GOT3 (cell line): Measurements from ENCODE around the gene PTPDC1.
A peak's percentile ranks its signal among the peaks of the same experiment; 100 is the strongest.
"Not testable (repeated sequence)": the region's sequence is repeated elsewhere in the genome, so short reads cannot be mapped to it uniquely, and the experiment has no call there.

ENCODE experiments used
- DNase-seq: peaks from one replicate; lab custom pipeline; 2025; ENCODE audit warnings: mixed read lengths; lab: John Stamatoyannopoulos, UW

Gene PTPDC1

DNA sequence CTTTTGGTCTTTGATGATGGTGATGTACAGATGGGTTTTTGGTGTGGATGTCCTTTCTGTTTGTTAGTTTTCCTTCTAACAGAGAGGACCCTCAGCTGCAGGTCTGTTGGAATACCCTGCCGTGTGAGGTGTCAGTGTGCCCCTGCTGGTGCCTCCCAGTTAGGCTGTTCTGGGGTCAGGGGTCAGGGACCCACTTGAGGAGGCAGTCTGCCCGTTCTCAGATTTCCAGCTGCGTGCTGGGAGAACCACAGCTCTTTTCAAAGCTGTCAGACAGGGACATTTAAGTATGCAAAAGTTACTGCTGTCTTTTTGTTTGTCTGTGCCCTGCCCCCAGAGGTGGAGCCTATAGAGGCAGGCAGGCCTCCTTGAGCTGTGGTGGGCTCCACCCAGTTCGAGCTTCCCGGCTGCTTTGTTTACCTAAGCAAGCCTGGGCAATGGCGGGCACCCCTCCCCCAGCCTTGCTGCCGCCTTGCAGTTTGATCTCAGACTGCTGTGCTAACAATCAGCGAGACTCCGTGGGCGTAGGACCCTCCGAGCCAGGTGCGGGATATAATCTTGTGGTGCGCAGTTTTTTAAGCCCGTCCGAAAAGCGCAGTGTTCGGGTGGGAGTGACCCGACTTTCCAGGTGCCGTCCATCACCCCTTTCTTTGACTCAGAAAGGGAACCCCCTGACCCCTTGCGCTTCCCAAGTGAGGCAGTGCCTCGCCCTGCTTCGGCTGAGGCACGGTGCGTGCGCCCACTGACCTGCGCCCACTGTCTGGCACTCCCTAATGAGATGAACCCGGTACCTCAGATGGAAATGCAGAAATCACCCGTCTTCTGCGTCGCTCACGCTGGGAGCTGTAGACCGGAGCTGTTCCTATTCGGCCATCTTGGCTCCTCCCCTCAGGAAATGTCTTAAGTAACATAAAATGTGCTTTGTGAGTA is 10.2 kb downstream of the PTPDC1 start:
- DNase-seq, result not testable (repeated sequence)

DNA sequence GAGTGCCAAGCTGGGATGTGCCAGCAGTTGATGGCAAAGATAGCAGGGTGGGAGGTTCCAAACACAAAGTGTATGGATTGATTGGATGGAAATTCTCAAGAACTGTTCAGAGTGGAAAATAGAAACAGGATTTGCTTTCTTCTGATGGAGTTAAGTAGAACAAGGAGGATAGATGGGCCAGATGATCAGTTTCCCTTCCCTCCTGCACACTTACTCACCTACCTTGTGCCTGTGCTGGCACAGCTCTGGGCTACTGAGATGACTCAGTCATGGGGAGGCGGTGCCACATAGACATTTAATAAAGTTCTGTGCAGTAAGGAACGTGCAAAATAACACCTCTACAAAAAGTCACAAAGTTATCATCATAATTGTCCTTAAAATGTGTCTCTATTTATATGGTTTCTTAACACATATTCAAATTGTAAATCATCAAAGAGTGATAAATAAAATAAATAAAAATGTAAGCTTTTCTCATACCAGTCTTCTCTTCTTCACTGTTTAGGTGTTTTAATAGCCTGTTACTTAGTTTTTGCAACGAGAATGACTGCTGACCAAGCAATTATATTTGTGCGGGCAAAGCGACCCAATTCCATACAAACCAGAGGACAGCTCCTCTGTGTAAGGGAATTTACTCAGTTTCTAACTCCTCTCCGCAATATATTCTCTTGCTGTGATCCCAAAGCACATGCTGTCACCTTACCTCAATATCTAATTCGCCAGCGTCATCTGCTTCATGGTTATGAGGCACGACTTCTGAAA is 12.7 kb downstream of the PTPDC1 start:
- no peak for DNase-seq

DNA sequence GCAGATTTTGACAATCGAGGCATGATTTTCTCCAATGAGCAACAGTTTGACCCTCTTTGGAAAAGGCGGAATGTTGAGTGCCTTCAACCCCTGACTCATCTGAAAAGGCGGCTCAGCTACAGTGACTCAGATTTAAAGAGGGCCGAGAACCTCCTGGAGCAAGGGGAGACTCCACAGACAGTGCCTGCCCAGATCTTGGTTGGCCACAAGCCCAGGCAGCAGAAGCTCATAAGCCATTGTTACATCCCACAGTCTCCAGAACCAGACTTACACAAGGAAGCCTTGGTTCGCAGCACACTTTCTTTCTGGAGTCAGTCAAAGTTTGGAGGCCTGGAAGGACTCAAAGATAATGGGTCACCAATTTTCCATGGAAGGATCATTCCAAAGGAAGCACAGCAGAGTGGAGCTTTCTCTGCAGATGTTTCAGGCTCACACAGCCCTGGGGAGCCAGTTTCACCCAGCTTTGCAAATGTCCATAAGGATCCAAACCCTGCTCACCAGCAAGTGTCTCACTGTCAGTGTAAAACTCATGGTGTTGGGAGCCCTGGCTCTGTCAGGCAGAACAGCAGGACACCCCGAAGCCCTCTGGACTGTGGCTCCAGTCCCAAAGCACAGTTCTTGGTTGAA is 13.6 kb downstream of the PTPDC1 start:
- DNase-seq, result no peak

DNA sequence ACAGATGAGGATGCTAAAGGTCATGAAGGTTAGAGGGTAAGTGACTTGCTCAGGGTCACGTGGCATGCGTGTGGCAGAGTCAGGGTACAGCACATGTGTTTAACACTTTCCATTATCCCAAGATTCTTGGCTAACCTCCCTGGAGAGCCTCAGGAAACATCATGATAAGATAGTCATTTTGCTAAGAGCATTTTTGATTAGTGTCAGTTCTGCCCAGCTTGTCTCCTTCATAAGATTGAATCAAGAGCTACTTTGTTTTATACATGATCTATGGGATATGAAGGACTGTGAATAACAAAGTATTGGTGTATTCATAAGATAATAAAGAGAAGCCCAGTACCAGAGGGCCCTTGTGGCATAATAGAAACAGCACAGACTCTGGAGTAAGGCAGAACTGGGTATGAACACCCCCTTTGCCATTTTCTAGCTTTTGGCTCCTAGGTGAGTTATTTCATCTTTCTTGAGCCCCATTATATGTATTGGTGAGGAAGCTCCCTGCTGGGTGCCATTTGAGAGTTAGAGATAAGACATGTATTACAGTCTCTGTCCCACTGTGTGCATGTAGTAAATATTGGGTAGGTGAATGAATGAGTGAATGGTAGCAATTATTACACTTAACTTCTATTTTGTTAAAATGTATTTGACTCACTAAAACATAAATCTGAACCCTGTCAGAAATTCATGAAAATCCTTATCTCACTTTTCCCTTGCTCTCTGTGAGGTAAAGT is 16.1 kb downstream of the PTPDC1 start:
- DNase-seq, result no peak

DNA sequence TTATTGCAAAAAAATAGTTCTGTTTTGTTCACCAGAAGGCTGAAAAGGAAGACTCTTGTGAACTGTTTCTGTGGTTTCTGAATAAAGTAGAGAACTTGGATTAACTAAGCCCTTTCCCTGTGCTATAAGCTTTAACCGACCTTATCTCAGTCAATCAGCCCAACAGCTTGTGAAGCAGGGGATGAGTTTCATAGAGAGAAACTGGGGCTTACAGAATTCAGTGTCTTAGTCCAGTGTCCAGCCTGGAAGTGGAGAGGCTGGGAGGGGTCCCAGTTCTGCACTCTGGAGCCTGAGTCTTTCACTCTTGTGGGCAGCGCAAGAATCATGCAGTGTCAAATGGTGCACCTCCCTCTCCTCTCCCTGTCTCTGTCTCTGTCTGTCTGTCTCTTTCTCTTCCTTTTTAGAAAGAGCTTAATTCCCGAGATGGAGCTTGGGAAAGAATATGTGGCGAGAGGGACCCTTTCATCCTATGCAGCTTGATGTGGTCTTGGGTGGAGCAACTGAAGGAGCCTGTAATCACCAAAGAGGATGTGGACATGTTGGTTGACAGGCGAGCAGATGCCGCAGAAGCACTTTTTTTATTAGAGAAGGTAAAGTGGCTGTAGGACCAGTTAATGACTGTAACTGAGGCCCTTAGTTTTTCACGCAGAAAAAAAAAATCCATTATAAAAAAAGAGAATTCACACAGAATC is 17.0 kb downstream of the PTPDC1 start:
- DNase-seq, result no peak

DNA sequence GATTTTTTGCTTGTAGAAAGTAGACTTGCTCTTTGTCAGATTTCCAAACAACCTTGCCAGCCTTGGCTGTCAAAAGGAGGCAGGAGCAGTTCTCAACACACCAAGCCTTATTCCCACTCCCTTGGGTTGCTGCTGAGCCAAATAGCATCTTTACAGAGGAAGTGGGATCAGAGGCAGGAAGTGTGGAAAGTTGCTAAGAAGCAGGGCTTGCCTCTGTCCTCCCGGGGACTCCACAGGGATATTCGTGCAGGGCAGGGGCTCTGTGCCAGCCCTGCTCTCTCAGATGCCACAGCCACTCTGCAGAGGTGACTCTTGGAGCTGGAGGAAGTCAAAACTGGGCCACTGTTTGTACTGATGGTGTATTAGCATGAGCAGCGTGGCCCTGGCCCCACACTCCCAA is 24.3 kb downstream of the PTPDC1 start:
- DNase-seq, result no peak

DNA sequence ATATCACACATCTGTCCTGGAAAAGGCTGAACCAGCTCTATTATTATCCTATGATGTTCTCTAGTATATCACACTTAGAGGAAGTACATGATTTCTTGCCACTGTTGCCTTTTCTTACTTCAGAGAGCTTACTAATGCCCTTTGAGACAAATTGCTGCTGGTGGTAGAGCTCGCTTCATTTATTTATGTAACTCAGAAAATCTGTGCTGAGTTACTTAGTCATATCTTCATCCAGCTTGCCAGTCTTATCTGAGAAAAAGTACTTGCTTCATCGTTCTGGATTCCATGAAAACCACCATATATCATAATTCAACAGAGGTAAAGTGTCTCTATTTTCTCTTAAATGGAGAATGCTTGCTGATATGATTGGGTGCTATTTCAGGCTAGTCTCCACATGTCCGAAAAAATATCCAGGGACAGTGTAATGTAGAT is 26.6 kb downstream of the PTPDC1 start:
- no peak for DNase-seq

DNA sequence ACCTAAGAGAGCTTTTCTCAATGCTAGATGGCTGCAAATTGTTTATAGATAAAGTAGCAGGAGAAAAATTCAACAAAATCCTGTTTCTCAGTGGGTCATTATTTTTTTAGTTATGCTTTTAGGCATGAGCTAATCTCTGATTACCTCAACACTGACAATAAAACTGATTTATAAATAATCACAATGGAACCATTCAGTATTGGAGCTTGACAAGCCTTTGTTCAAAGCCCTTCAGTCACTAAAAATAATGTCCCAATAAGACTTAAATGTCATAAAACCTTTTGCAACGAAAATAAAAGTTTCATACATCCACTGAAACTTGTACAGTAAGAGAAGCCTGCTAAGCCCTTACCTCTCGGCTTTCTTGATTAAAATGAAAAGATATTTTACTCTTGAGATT is 27.2 kb downstream of the PTPDC1 start:
- DNase-seq, result no peak

DNA sequence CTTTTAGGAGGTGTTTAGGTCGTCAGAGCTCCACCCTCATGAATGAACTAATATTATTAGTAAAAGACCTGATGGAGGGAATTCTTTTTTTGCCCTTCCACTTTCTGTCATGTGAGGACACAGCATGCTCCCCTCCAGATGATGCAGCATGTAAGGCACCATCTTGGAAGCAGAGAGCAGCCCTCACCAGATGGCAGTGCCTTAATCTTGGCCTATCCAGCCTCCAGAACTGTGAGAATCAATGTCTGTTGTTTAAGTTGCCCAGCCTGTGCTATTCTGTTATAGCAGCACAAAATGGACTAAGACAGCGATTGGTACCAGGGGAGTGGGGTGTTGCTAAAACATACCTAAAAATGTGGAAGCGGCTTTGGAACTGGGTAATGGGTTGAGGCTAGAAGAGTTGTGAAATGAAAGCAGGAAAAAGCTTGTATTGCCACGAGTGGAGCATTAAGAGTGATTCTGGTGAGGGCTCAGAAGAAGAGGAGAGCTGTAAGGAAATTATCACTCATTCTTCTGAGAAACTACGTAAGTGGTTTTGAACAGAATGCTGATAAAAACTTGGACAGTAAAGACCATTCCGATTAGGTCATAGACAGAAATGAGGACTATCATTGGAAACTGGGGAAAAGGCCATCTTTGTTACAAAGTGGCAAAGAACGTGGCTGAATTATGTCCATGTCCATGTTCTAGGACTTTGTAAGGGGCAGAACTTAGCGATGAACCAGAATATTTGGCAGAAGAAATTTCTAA is 28.6 kb downstream of the PTPDC1 start:
- DNase-seq, result no peak

DNA sequence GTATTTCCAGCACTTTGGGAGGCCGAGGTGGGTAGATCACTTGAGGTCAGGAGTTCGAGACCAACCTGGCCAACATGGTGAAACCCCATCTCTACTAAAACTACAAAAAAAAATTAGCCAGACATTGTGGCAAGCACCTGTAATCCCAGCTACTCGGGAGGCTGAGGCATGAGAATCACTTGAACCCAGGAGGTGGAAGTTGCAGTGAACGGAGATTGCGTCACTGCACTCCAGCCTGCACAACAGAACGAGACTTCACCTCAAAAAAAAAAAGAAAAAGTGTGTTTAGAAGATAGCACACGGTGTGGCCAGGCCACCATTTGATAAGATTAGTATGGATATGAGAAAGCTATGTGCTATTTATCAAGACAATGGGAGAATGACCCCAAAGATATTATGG is 35.8 kb downstream of the PTPDC1 start:
- DNase-seq, result not testable (repeated sequence)

DNA sequence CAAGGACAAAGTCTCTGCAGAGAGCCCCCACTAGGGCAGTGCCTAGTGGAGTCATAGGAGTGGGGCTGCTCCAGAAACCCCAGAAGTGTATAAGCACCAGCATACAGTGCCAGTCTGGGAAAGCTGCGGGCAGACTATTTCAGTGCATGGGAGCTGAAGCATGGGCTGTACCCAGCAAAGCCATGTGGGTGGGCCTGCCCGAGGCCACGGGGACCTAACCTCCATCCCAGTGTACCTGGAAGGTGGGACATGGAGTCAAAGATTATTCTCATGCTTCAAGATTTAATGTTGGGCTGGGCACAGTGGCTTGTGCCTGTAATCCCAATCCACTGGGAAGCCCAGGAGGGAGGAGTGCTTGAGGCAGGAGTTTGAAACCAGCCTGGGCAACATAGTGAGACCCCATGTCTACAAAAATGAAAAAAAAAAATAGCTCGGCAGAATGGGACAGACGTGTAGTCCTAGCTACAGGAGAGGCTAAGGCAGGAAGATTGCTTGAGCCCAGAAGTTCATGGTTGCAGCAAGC is 36.7 kb downstream of the PTPDC1 start:
- no peak for DNase-seq

DNA sequence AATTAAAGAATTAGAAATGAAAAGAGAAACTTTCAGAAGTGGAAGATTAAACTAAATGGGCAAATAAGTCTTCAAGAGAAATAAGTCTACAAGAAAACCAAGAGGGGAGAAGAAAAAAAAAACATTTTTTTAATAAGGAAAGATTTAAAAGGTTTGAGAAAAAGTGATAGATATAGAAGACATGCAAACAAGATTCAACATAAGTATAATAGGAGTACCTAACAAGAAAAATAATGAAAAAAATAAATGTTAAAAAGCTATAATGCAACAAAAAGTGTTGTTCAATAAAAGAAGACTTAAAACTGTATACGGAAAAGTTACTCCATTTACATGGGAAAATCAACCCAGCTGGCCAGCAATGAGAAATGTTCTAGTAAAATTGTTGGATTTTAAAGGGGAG is 42.6 kb downstream of the PTPDC1 start:
- DNase-seq, result no peak

DNA sequence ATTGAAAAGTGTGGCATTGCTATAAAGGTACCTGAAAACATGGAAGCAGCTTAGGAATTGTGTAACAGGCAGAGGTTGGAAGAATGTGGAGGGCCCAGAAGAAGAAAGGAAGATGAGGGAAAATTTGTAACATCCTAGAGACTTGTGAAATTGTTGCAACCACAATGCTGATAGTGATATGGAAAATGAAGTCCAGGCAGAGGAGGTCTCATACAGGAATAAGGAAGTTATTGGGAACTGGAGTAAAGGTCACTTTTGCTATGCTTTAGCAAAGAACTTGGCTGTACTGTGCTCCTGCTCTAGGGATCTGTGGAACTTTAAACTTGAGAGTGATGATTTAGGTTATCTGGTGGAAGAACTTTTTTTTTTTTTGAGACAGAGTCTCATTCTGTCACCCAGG is 43.5 kb downstream of the PTPDC1 start:
- DNase-seq, result no peak

DNA sequence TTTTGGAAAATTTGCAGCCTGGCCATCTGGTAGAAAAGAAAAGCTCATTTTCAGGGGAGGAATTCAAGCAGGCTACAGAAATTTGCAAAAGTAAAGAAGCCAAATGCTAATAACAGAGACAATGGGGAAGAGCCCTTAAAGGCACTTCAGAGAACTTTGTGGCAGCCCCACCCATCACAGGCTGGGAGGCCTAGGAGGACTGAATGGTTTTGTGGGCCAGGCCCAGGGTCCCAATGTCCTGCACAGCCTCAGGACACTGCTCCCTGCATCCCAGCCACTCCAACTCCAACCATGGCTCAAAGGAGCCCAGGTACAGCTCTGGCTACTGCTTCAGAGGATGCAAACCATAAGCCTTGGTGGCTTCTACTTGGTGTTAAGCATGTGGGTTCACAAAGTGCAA is 44.3 kb downstream of the PTPDC1 start:
- DNase-seq, result no peak

DNA sequence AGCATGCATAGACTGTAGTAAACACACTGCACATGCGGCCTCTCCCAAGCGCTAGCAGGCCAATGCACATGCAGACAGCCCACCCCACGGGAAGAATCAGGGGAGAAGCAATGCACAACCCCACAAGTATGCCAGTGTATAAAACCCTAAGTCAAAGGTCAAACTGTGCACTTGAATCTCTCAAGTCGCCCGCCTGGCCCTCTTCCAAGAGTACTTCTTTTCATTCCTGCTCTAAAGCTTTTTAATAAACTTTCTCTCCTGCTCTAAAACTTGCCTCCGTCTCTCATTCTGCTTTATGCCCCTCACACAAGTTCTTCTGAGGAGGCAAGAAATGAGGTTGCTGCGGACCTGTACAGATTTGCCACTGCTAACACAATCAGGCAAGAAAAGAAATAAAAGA is 50.4 kb downstream of the PTPDC1 start:
- DNase-seq, result no peak

DNA sequence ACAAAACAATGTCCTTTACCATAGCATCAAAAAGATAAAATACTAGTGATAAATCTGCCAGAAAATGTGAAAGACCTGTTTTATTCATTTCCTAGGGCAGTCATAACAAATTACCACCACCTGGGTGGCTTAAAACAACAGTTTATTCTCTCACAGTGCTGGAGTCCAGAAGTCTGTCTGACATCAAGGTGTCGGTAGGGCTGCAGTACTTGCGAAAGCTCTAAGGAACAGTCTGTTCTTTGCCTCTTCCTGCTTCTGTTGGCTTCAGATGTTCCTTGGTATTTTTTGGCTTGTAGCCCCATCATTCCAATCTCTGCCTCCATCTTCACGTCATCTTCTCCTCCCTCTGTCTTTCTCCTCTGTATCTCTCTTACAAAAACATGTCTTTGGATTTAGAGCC is 51.0 kb downstream of the PTPDC1 start:
- no peak for DNase-seq

DNA sequence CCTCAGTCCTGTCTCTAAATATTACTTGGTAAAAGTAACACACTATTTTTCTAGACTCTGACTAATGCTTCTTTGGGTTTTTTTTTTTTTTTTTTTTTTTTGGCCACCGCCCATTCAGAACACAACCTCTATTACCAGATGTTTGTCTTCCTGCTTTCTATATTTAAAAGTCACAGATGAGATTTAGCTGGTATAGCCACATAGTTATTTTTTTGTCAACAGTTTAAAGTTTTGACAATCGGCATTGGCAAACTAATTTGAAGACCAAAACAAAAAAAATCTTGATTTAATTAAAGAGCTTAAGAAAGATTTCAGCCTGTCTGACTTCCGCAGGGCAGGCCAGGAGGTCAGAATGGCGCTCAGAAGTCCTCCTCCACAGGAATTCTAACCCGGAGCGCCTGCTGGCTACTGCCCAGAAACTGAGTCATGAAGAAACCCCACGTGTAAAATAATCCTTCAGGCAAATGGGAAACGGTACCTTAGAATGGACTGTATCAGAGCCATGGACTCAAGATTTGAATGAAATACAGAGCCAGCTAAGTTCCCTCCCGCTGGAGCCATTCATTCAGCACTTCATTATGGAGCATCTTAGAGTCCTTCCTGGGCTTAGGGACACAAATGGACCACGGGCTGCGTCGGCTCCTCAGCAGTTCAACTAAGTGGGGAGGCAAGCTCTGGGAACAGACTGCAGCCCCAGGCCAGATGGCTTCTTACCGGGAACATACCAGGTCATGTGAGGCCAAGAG is 55.6 kb downstream of the PTPDC1 start:
- peak; percentile 19 for DNase-seq

DNA sequence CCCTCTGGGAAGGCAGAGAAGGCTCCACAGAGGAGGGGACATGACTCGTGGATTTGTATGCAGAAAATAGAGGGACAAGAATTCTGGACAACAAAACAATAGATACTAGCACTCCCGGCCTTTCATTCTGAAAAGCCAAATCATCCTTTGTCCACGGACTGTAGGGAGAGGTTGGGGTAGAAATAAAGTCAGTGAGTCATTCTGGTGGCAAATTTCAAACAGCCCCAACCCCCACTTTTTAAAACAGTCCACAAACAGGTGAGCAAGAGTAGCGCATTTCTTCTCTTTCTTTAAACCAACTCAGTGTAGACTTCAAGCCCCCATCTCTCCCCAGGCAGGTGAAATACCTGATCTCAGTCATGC is 56.1 kb downstream of the PTPDC1 start:
- DNase-seq, result no peak
